Progenitor cell of endocrine pancreas (in vitro differentiated cells): ENCODE results near the gene CTNNA3. TPM values are rescaled to one million over a fixed set of nuclear protein-coding genes. Genes with fewer than 3 reads are reported as not detected.
A peak's percentile ranks its signal among the peaks of the same experiment; 100 is the strongest.

Experiments used
- DNase-seq: peaks from one replicate; pipeline ENCODE4 v3.0.0; 2021; ENCODE audit warnings: low spot score; ENCODE audit not compliant: unreplicated experiment
- H3K27ac Mint-ChIP-seq: 2 replicates; pipeline ENCODE4 v1.8.0; 2021; ENCODE audit warnings: mild to moderate bottlenecking, moderate library complexity, mixed read lengths
- H3K27me3 Mint-ChIP-seq: 2 replicates; pipeline ENCODE4 v1.8.0; 2021; ENCODE audit warnings: mixed read lengths
- H3K36me3 Mint-ChIP-seq: 2 replicates; pipeline ENCODE4 v1.8.0; 2022; ENCODE audit warnings: mixed read lengths; ENCODE audit not compliant: insufficient read depth
- H3K4me1 Mint-ChIP-seq: 2 replicates; pipeline ENCODE4 v1.8.0; 2021; ENCODE audit warnings: low read depth, mixed read lengths
- H3K4me3 Mint-ChIP-seq: 2 replicates; pipeline ENCODE4 v1.8.0; 2021; ENCODE audit warnings: low read depth, mild to moderate bottlenecking, moderate library complexity, mixed read lengths
- H3K9me3 Mint-ChIP-seq: 2 replicates; pipeline ENCODE4 v1.8.0; 2021; ENCODE audit warnings: low read depth, mixed read lengths
- total RNA-seq: library from RNA; stranded (reverse); gene quantifications from 2 replicates; pipeline ENCODE4 v1.2.1, GENCODE V29; 2021
- TF ChIP-seq, protein P1 (sequence below): fragments of 200-600 bp; sonication (generic); IDR thresholded peaks from one replicate; pipeline ENCODE4 v1.5.0; 2021; ENCODE audit warnings: antibody characterized with exemption, mild to moderate bottlenecking; ENCODE audit not compliant: unreplicated experiment

CTNNA3 gene
- total RNA-seq, 1 donor from 2014 or later = 1.7 TPM

DNA sequence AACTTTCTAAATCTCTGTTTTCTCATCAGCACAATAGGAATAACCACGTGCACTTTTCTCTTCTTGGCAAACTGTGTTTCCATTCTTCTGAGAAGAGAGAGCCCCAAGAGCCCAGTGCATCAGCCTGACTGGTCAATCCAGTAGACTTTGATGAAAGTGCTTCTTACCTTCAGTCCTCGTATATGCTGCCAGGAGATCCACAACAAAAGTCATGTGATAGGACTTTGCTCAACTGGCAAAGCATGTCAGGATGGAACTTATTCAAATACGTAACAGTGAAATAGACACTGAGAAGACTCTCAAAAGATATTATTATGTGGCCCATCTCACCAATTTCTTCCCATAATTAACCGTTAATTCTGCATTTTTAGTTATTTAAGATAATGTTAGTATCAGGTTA lies 1801.6 kb downstream of the CTNNA3 start:
- Mint-ChIP-seq H3K9me3 (no peaks in the 10 kb centered on the region), H3K27ac (no peak overlapping the region), H3K27me3 (no peaks in the 10 kb centered on the region), H3K4me1 (peaks cover 12% of the 10 kb centered on the region), H3K36me3 (no peaks in the 10 kb centered on the region), H3K4me3 (no peak overlapping the region)
- TF ChIP-seq, protein P1, sequence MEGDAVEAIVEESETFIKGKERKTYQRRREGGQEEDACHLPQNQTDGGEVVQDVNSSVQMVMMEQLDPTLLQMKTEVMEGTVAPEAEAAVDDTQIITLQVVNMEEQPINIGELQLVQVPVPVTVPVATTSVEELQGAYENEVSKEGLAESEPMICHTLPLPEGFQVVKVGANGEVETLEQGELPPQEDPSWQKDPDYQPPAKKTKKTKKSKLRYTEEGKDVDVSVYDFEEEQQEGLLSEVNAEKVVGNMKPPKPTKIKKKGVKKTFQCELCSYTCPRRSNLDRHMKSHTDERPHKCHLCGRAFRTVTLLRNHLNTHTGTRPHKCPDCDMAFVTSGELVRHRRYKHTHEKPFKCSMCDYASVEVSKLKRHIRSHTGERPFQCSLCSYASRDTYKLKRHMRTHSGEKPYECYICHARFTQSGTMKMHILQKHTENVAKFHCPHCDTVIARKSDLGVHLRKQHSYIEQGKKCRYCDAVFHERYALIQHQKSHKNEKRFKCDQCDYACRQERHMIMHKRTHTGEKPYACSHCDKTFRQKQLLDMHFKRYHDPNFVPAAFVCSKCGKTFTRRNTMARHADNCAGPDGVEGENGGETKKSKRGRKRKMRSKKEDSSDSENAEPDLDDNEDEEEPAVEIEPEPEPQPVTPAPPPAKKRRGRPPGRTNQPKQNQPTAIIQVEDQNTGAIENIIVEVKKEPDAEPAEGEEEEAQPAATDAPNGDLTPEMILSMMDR = no peak
- DNase-seq = no peak

DNA sequence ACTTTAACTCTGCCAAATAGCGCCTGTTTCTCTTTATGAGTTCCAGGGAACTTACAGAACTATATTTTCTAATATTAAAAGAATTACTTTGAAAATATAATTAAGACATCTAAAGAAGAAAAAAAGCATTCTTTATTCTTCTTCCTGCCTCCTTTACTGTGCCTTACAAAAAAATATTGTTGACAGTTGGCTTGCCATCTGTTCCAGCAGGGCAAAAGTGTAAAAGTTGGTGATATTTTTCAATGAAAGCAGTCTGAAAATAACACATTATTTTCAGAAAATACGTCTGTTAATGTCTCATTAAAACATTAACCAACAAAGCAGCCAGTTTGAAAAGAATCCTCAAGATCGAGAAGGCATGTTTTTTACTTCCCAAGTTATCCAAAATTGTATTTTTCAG lies 1802.3 kb downstream of the CTNNA3 start:
- no peaks in the 10 kb centered on the region for H3K9me3 Mint-ChIP-seq
- H3K27me3 Mint-ChIP-seq = no peaks in the 10 kb centered on the region
- TF ChIP-seq, protein P1 = no peak
- no peak overlapping the region for H3K27ac Mint-ChIP-seq
- H3K4me1 Mint-ChIP-seq = peaks cover 12% of the 10 kb centered on the region
- H3K36me3 Mint-ChIP-seq = no peaks in the 10 kb centered on the region
- no peak overlapping the region for H3K4me3 Mint-ChIP-seq
- no peak for DNase-seq

DNA sequence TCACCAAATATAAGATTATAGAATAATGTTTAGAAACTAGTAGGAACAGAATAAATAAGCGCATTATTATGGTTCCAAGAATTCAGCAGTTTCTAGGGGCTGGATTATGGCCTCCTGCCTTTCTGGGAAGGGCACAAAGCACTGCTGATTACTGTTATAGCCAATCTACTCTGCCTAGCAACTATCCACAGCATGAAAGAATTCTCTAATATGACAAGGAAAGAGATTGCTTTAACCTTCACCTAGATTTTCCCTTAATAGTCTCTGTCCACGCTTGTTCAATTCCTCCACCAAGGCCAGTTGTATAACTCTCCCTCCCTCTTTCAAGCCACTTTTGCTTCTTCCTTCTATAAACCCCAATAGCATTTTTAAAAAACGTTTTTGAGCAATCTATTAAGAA lies 1803.7 kb downstream of the CTNNA3 start:
- H3K36me3 Mint-ChIP-seq = no peaks in the 10 kb centered on the region
- TF ChIP-seq, protein P1 = no peak
- no peak overlapping the region for H3K27ac Mint-ChIP-seq
- H3K27me3 Mint-ChIP-seq = no peaks in the 10 kb centered on the region
- H3K4me3 Mint-ChIP-seq = no peak overlapping the region
- DNase-seq = no peak
- H3K4me1 Mint-ChIP-seq = peaks cover 12% of the 10 kb centered on the region
- H3K9me3 Mint-ChIP-seq = peaks cover under 1% of the 10 kb centered on the region

DNA sequence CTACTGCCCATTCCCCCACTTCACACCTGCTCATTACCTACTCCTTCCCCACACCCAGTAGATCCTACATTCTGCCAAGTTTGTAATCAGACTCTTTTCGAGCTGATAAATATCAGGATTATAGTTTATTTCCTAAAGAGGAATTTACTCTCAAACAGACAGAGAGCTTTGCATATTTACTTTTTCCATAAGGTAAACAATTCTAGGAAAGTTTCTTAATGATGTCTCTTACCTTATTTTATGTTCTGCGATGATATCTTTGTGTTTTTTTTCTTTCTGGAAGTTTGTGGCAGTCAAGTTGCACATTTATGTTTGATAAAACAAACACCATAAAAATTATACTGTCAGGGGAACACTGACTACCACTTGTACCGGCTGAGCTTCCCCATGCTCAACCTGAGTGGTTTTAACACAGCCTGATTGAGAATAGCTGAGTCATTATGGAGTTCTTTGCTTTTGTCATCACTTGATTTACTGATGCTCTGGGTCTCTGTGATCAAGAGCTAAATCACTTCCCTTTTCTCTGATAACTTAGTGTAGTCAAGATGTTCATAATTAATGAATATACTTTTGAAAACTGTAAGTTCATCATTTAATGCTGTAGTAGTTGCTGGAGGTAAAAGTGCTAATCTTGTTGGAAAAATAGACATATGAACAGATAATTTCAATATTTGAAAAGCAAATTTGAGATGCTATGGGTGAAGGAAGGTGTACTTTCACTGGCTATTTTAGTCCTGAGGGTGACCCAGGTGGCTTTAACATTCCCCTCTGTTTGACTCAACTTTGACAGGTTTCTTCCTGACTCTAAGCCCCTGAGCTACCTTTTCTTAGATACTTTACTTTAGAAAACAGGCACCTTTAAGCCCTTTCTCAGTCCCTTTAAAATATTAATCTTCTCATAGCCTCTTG lies 1804.7 kb downstream of the CTNNA3 start:
- Mint-ChIP-seq H3K27ac (peak overlapping the region; percentile 73), H3K4me3 (no peak overlapping the region), H3K27me3 (no peaks in the 10 kb centered on the region), H3K36me3 (no peaks in the 10 kb centered on the region), H3K9me3 (peaks cover 8% of the 10 kb centered on the region), H3K4me1 (peaks cover 12% of the 10 kb centered on the region)
- DNase-seq = no peak
- TF ChIP-seq, protein P1 = no peak

DNA sequence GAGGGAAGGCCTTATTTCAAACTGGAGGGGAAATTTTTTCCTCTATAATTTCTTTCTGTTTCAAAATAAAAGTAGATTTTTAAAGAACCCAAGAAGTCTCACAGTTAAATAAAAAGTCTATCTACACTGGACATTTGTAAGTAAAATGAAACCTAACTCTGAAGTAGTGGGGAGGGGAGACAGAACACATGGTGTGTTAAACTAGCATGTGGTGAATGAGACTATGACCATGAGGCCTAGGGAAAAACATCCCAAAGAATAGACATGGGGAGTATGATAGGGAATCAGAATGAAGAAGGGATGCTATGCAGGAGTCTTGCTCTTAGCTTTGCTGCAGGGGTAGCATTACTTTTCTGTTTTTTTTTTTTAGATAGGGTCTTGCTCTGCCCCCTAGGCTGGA lies 1831.5 kb downstream of the CTNNA3 start:
- H3K27ac Mint-ChIP-seq = no peak overlapping the region

More for the DNA sequence above, 1831.5 kb downstream of the CTNNA3 start:
- TF ChIP-seq, protein P1 = no peak
- peaks cover 2% of the 10 kb centered on the region for H3K36me3 Mint-ChIP-seq
- no peaks in the 10 kb centered on the region for H3K27me3 Mint-ChIP-seq
- H3K4me1 Mint-ChIP-seq = peaks cover 1% of the 10 kb centered on the region
- no peak for DNase-seq
- peaks cover 13% of the 10 kb centered on the region for H3K9me3 Mint-ChIP-seq
- H3K4me3 Mint-ChIP-seq = no peak overlapping the region
